ENCODE measurements around the gene FOXP2. TPM values are rescaled to one million over a fixed set of nuclear protein-coding genes. Genes with fewer than 3 reads are reported as not detected.

Gene FOXP2
- total and polyA plus RNA-seq, 2 of the 13 experiments (the other 11 are each of a cell fraction or from before 2014, with no cell fraction given), result 0.90 TPM; not detected in 1

DNA sequence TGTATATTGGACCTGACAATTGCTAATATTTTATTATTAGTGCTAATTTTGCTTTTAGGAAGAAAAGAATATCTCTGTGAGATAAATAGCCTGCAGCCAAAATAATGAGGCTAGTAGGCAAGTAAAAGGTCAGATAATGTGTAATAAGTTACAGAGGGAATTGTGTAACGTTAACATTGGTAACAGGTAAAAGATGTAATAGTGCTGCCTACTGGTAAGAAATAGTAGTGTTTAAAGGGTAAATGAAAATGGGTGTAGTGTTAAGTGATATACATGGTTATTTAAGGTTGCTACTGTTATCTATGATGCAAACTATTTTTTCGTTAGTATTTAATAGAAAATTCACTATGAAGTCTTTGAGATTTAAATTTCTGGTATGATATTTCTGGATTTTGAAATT lies 9.2 kb upstream of the FOXP2 start (continued):
- TF ChIP-seq, protein P1, sequence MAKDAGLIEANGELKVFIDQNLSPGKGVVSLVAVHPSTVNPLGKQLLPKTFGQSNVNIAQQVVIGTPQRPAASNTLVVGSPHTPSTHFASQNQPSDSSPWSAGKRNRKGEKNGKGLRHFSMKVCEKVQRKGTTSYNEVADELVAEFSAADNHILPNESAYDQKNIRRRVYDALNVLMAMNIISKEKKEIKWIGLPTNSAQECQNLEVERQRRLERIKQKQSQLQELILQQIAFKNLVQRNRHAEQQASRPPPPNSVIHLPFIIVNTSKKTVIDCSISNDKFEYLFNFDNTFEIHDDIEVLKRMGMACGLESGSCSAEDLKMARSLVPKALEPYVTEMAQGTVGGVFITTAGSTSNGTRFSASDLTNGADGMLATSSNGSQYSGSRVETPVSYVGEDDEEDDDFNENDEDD (CRISPR knock-in tag; IDR thresholded peaks at IDR 0.05; ENCODE audit: borderline replicate concordance), result no peak
- TF ChIP-seq SMC3 (IDR thresholded peaks at IDR 0.05; ENCODE audit: low read length) (peak; percentile 55), ZBTB7B (CRISPR knock-in tag; IDR thresholded peaks at IDR 0.05) (no peak), KDM2A (CRISPR knock-in tag; IDR thresholded peaks at IDR 0.05; ENCODE audit: borderline replicate concordance, low read depth) (no peak), ARID2 (CRISPR knock-in tag; IDR thresholded peaks at IDR 0.05; ENCODE audit: borderline replicate concordance) (no peak), STAG1 (CRISPR knock-in tag; IDR thresholded peaks at IDR 0.05) (peak; percentile 46), ZNF264 (CRISPR knock-in tag; IDR thresholded peaks at IDR 0.05) (no peak), ZNF747 (CRISPR knock-in tag; IDR thresholded peaks at IDR 0.05; ENCODE audit: borderline replicate concordance) (no peak), CEBPB (IDR thresholded peaks at IDR 0.05; ENCODE audit: borderline replicate concordance, low read depth, low read length) (peak; percentile 84), ZNF333 (CRISPR knock-in tag; IDR thresholded peaks at IDR 0.05; ENCODE audit: borderline replicate concordance) (no peak), TBP (CRISPR knock-in tag; IDR thresholded peaks at IDR 0.05) (no peak), ZNF577 (CRISPR knock-in tag; IDR thresholded peaks at IDR 0.05; ENCODE audit: borderline replicate concordance, low read depth) (no peak), PITX1 (CRISPR knock-in tag; IDR thresholded peaks at IDR 0.05) (no peak), MED13 (CRISPR knock-in tag; IDR thresholded peaks at IDR 0.05) (no peak), ZNF30 (CRISPR knock-in tag; IDR thresholded peaks at IDR 0.05) (no peak), LCORL (IDR thresholded peaks at IDR 0.05) (peak; percentile 22; the same call in 1 of the 2 replicates), LCORL (CRISPR knock-in tag; IDR thresholded peaks at IDR 0.05) (no peak), ZNF550 (CRISPR knock-in tag; IDR thresholded peaks at IDR 0.05; ENCODE audit: borderline replicate concordance) (no peak), ZMYM3 (CRISPR knock-in tag; IDR thresholded peaks at IDR 0.05) (no peak), RXRA (CRISPR knock-in tag; IDR thresholded peaks at IDR 0.05) (no peak), REPIN1 (CRISPR knock-in tag; IDR thresholded peaks at IDR 0.05; ENCODE audit: borderline replicate concordance, low read depth) (no peak), ZNF530 (CRISPR knock-in tag; IDR thresholded peaks at IDR 0.05; ENCODE audit: low read depth) (no peak), ZNF180 (CRISPR knock-in tag; IDR thresholded peaks at IDR 0.05; ENCODE audit: borderline replicate concordance, low read depth) (no peak), MATR3 (CRISPR knock-in tag; IDR thresholded peaks at IDR 0.05) (no peak), HNRNPK (IDR thresholded peaks at IDR 0.05; ENCODE audit: low read depth, low read length, poor library complexity, severe bottlenecking) (no peak), ESRRA (CRISPR knock-in tag; IDR thresholded peaks at IDR 0.05; ENCODE audit: low read depth) (no peak), ZNF547 (CRISPR knock-in tag; IDR thresholded peaks at IDR 0.05) (no peak), TAF15 (IDR thresholded peaks at IDR 0.05; ENCODE audit: low read depth, low read length, poor library complexity, severe bottlenecking) (no peak), ZNF619 (CRISPR knock-in tag; IDR thresholded peaks at IDR 0.05) (no peak)
- TF ChIP-seq, protein P2, sequence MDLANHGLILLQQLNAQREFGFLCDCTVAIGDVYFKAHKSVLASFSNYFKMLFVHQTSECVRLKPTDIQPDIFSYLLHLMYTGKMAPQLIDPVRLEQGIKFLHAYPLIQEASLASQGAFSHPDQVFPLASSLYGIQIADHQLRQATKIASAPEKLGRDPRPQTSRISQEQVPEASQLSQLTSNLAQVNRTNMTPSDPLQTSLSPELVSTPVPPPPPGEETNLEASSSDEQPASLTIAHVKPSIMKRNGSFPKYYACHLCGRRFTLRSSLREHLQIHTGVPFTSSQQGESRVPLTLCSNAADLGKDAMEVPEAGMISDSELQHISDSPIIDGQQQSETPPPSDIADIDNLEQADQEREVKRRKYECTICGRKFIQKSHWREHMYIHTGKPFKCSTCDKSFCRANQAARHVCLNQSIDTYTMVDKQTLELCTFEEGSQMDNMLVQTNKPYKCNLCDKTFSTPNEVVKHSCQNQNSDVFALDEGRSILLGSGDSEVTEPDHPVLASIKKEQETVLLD (CRISPR knock-in tag; IDR thresholded peaks at IDR 0.05; ENCODE audit: low read depth), result no peak
- TF ChIP-seq, protein P3, sequence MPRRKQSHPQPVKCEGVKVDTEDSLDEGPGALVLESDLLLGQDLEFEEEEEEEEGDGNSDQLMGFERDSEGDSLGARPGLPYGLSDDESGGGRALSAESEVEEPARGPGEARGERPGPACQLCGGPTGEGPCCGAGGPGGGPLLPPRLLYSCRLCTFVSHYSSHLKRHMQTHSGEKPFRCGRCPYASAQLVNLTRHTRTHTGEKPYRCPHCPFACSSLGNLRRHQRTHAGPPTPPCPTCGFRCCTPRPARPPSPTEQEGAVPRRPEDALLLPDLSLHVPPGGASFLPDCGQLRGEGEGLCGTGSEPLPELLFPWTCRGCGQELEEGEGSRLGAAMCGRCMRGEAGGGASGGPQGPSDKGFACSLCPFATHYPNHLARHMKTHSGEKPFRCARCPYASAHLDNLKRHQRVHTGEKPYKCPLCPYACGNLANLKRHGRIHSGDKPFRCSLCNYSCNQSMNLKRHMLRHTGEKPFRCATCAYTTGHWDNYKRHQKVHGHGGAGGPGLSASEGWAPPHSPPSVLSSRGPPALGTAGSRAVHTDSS (CRISPR knock-in tag; conservative IDR thresholded peaks at IDR 0.05), result no peak
